Measurements from ENCODE around the gene PTGER3.

DNA sequence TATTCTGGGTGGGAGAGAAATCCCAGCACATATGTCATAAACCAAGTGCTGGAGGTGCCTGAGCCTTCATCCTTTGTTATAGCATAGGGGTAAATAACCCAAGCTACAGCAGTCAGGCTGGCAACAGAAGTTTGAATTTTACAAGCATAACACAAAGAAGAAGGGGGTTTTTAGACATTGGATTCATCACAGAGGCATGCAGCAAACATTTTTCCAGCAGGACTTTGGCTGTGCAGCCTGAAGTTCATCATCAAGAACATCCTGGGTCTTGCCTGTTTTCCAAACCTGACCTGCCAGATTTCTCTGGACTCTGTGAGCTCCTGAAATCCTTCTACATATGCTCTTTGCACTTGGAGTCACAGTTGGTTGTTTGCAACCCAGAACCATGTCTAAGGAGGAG lies 16.2 kb downstream of the PTGER3 start:
- no peak for TF ChIP-seq EZH2 (IDR thresholded peaks at IDR 0.05; ENCODE audit: low read length, missing control alignments)
- no peak for TF ChIP-seq CTCF (conservative IDR thresholded peaks at IDR 0.05 in 1 of 2, IDR thresholded peaks at IDR 0.05 in 1 of 2; ENCODE audit: low read depth in 1 of 2, low read length in 2 of 2)
